Left forelimb (tissue), 1 donor: ENCODE data around the gene NUP210L.
"Not testable (repeated sequence)": the region's sequence is repeated elsewhere in the genome, so short reads cannot be mapped to it uniquely, and the experiment has no call there.

Experiments
- DNase-seq: peaks from one replicate; pipeline ENCODE4 v3.0.0-alpha.2; 2018; ENCODE audit warnings: low spot score

Gene NUP210L

DNA sequence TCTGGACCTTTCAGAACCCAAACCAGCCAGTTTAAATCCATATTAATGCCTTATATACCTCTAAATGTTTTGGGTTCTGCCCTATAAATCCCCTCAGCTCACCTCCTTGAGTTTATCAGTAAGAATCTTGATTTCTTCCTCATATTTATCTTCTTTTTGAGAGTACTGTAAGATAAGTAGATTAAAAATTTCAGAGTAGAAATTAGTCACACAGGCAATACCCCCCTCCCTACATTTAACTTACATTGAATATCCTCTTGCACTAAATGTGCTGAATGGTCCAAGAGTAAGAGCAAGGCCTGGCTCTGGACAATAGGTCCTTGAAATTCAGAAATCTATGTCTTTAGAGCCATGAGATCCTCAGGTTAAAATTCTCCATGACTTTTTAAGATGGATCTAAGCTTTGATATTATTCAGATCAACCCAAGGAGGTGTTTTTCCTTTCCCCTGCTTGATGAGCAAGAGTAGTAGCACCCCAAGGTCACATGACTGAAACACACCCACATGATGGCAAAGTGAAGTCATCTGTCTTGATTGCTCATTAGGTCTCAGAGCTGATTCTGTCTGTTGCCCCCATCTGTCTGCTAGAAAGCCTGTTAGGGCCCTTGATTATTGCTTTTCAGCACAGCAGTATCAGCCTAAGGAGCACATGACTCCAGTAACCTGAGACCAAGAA is 15.8 kb upstream of the NUP210L start:
- no peak for DNase-seq

DNA sequence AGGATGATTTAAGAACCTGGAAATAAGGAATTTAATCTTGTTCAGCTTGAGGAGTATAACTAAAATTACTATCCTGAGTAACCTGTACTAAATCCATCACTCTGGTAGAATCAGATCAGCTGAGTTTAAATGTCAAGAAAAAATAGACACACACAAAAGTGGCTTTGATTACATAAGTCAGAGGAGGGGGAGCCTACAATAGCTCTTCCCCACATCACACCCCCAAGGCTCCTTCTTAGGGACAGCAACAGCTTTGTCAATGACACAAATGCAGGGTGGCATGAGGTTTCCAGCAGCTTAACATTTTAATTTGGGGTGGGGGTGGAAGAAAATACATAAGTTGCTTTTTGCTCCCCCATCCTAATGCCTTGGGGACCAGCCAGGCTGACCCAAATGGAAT is 12.6 kb upstream of the NUP210L start:
- no peak for DNase-seq

DNA sequence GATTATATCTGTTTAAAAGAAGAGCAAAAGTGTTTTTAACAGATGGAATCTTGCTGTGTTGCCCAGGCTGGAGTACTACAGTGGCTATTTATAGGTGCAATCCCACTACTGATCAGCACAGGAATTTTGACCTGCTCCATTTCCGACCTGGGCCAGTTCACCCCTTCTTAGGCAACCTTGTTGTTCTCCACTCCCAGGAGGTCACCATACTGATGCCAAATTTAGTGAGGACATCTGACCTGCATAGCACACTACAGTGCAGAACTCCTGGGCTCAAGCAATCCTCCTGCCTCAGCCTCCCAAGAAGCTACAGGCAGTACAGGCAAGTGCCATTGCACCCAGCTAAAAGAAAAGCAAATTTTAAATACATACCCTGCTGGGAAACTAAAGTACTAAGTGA is 11.3 kb upstream of the NUP210L start:
- DNase-seq: no peak

- DNase-seq: no peak
Measured at GRCh38 chr1:154159554-154159953, 4.7 kb upstream of the NUP210L start.

GRCh38 chr1:154158307-154159125 is 3.6 kb upstream of the NUP210L start:
- no peak for DNase-seq

- DNase-seq: no peak
Measured at GRCh38 chr1:154157520-154158306, 2.8 kb upstream of the NUP210L start.

- no peak for DNase-seq
Measured at GRCh38 chr1:154155251-154155650, 378 bp upstream of the NUP210L start.

DNA sequence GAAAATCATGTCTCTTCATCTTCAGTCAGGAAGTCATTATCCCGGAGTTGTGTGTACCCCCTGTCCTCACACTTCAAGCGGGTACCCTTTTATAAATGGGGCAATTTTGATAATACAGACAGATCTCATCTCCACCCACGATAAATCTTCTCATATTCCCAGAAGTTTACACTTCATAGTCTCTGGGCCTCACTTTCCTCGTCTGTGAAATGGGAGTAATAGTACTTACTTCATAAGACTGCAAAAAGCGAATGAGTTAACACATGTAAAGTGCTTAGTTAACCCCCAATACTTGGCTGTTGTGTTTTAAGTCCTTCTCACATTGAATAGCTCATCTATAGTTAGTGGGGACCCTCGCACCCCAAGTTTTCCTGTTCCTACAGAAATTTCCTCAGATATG is 820 bp downstream of the NUP210L start:
- DNase-seq: no peak

DNA sequence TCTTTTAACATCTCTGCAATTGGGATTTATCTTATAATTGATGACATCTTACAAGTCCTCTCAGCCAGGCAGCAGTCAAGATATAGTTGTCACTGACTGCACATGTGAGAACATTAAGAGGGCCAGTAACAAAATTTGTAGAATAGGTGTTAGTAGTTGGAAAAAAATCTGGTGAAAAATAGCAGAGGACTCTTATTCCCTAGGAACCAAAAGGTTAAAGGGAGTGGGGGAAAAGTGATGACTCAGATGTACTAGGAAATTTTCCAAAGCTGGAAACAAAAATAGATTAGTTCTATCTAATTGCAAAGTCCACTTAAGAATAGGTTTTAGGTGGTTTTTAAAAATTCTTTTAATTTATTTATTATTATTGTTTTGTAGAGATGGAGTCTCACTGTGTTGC is 3.6 kb downstream of the NUP210L start:
- DNase-seq: no peak

DNA sequence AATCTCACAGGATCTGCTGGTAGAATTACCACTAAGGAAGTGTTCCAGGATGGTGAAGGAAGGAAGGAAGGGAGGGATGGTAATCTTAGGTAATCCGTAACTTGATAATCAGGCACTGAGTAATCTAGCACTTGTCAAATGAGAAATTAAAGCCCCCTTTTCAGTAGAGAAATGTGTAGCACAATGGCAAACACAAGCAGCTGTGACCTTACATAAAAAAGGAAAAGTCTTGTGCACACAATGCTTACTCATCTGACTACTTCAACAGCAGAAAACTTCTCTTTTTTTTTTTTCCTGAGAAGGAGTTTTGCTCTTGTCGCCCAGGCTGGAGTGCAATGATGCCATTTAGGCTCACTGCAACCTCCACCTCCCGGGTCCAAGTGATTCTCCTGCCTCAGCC is 6.1 kb downstream of the NUP210L start:
- no peak for DNase-seq

DNA sequence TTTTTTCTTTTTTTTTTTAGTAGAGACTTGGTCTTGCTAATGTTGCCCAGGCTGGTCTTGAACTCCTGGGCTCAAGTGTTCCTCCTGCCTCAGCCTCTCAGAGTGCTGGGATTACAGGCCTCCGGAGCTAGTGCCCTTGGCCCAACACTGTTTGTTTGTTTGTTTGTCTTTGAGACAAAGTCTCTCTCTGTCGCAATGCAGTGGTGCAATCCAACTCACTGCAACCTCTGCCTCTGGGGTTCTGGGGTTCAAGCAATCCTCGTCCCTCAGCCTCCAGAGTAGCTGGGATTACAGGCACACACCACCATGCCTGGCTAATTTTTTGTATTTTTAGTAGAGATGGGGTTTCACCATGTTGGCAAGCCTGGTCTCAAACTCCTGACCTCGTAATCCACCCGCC is 7.4 kb downstream of the NUP210L start:
- DNase-seq: not testable (repeated sequence)

DNA sequence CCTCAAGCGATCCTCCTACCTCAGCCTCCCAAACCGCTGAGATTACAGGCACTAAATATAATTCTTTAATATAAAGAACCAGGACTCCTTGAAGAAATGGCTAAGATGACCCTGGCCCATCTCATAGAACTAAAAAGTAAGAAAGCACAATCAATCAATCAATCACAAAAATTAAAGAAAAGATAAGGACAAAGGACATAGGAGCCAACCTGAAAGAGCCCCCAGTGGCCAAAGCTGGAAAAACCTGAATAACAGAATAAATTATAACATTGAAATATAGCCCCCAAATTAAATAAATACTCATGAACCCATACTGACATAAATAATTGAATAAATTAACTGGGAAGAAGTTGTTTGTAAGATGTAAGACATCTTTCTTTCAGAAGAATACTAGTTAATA is 8.9 kb downstream of the NUP210L start:
- no peak for DNase-seq

DNA sequence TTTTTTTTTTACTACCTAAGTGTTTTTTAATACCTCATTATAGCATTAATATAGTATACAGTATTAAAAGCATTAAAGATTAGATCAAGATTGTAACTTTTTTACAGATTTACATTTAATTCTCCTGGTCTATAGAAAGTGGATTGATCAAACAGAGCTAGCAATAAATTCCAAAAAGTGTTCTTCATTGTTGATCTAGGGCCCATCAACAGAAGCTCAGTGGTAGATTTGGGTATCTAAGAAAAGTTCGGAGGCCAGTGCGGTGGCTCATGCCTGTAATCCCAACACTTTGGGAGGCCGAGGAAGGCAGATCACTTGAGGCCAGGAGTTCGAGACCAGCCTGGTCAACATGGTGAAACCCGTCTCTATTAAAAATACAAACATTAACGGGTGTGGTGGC is 12.5 kb downstream of the NUP210L start:
- no peak for DNase-seq

DNA sequence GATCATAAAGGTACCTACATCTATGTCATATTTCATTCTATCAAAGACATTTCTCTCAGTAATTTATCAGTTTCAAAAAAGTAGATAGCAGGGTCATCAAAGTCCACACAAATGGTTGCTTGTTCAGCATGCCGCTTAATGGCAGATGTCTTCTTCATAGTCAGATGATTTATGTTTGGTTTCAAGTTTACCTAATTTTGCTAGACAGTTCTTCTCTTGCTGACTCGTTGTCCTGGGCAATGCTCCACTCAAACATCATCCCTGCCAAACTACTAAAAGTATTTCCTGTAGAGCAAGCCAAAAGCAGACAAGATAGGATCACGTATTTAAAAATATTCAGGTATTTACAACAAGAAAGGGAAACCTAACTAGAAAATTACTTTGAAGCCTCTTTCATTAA is 13.6 kb downstream of the NUP210L start:
- DNase-seq: no peak

DNA sequence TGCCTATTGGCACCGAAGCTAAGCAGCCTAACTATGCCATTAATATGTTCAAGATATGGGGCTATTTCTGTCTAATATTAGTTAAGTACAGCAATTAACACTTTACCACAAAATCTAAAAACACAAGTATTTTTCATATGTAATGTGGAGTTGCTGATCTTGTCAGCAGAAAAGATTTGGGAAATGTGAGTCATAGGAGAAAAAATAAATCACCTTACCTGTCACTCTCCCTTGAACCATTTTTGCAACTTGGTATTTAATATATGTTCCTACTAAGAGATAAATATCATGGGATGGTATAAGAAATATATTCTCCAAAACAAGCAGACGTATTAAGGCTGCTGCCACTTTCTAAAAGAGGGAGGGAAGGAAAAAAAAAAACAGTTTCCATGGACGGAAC is 17.0 kb downstream of the NUP210L start:
- DNase-seq: no peak

- DNase-seq: no peak
Measured at GRCh38 chr1:154133256-154133655, 21.6 kb downstream of the NUP210L start.

DNA sequence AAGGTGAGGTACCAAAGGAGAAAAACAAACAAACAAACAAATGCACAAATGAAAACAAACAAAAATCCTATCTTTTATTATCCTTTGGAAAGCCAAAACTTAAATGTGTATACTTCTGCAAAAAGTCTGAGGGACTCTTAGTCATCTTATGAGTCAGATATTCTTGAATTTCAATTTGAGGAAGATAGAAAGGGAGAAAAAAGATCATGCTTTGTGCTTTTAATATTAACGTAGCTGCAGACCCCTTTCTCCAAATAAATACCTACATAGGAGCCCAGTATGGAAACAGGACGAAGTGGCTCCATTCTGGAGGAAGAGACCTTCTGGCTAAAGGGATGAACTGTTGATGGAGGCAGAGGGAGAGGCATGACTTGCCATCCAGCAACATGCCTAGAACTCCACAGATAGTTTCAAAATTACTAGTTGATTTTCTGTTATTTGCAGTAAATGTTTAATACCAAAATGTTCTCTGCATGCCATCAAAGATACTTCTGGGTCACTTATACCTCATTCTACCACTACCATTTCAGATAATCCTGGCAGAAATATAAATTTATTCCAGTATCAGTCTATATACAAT is 25.4 kb downstream of the NUP210L start:
- DNase-seq: no peak

DNA sequence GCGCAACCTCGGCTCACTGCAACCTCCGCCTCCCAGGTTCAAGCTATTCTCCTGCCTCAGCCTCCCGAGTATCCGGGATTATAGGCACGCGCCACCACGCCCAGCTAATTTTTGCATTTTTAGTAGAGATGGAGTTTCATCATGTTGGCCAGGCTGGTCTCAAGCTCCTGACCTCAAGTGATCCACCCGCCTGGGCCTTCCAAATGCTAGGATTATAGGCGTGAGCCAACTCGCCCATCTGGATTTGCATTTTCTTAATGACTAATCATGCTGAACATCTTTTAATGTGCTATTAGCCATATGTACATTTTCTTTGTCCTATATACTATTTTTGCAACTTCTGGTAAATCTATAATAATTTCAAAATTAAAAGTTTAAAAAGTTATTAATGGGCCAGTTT is 31.7 kb downstream of the NUP210L start:
- DNase-seq: not testable (repeated sequence)

DNA sequence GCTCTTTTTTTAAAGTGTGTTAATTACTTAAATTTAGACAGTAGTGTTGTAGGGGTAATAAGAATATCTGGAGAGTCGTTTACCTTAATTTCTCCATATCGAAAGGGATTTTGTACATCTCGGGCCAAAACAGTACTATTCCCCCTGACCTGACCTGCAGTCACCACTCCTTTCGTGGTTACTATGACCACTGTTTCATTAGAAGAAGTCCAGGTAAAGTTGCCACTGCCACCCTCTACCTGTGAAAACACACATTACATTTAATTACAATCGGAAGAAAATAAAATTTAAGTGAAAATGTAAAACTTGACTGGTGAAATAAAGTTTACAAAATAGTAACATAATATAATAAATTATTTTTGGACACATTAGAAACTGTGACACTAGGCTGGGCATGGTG is 37.2 kb downstream of the NUP210L start:
- DNase-seq: no peak

DNA sequence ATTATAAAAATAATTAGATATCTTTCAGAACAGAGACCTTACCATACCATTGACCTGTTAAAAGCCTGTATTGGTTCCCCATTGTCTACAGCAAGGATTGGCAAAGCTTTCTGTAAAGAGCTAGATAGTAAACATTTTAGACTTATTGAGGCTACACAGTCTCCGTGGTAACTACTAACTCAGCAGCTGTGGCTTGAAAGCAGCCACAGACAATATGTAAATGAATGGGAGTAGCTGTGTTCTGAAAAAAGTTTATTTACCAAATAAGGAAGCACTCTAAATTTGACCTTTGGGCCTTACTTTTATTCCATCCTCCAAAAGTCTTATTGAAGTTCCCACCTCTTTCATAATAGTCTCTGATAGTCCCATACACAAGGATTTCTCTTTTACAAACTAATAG is 39.7 kb downstream of the NUP210L start:
- DNase-seq: no peak

- no peak for DNase-seq
Measured at GRCh38 chr1:154104433-154105082, 50.3 kb downstream of the NUP210L start.

GRCh38 chr1:154100141-154100540 is 54.7 kb downstream of the NUP210L start:
- DNase-seq: not testable (repeated sequence)
